SJCRH30 (cell line): ENCODE data around the gene FBXL4. TPM values are rescaled to one million over a fixed set of nuclear protein-coding genes. Genes with fewer than 3 reads are reported as not detected.
"Not testable (repeated sequence)": the region's sequence is repeated elsewhere in the genome, so short reads cannot be mapped to it uniquely, and the experiment has no call there.

Source experiments
- DNase-seq, 2 experiments: peaks; one replicate each; pipeline ENCODE4 v3.0.0-alpha.2; 2015 to 2020
- H3K27ac ChIP-seq: fragments of 250-450 bp; sonication (Bioruptor Pico); 2 replicates; pipeline ENCODE4 v1.5.1; 2020; ENCODE audit warnings: mild to moderate bottlenecking, moderate library complexity
- H3K27me3 ChIP-seq: fragments of 250-450 bp; sonication (Bioruptor Pico); 2 replicates; pipeline ENCODE4 v1.5.1; 2020; ENCODE audit warnings: mild to moderate bottlenecking, moderate library complexity
- H3K36me3 ChIP-seq: fragments of 250-450 bp; sonication (Bioruptor Pico); 2 replicates; pipeline ENCODE4 v1.5.1; 2020; ENCODE audit warnings: mild to moderate bottlenecking, moderate library complexity
- H3K4me1 ChIP-seq: fragments of 250-450 bp; sonication (Bioruptor Pico); 2 replicates; pipeline ENCODE4 v1.5.1; 2020; ENCODE audit warnings: mild to moderate bottlenecking, moderate library complexity
- H3K4me3 ChIP-seq: fragments of 250-450 bp; sonication (Bioruptor Pico); 2 replicates; pipeline ENCODE4 v1.5.1; 2020; ENCODE audit warnings: mild to moderate bottlenecking, moderate library complexity
- H3K9me3 ChIP-seq: fragments of 250-450 bp; sonication (Bioruptor Pico); replicated peaks from 2 replicates; pipeline ENCODE4 v1.5.1; 2020; ENCODE audit warnings: mild to moderate bottlenecking, moderate library complexity
- total RNA-seq: library from RNA; depleted of rRNA; stranded (reverse); fragments of >200 nt; shearing (Covaris generic); gene quantifications from 2 replicates; pipeline ENCODE4 v1.2.3, GENCODE V29; 2014

FBXL4 gene
- total RNA-seq, 1 experiment from 2014 or later, result 10.7 TPM

- no peaks in the 10 kb centered on the region for H3K9me3 ChIP-seq
- no peak overlapping the region for H3K4me3 ChIP-seq
- H3K4me1 ChIP-seq, result no peaks in the 10 kb centered on the region; the same call in 1 of the 2 replicates
- H3K27ac ChIP-seq, result no peak overlapping the region
- H3K36me3 ChIP-seq, result peaks cover 2% of the 10 kb centered on the region; the same call in 1 of the 2 replicates
- no peak for DNase-seq
- H3K27me3 ChIP-seq, result no peaks in the 10 kb centered on the region
Observed at GRCh38 chr6:98929498-98930060, 18.2 kb downstream of the FBXL4 start.

- H3K36me3 ChIP-seq, result peaks cover 2% of the 10 kb centered on the region; the same call in 1 of the 2 replicates
- H3K27ac ChIP-seq, result no peak overlapping the region
- no peak for DNase-seq
- no peak overlapping the region for H3K4me3 ChIP-seq
- no peaks in the 10 kb centered on the region for H3K9me3 ChIP-seq
- no peaks in the 10 kb centered on the region for H3K27me3 ChIP-seq
- H3K4me1 ChIP-seq, result no peaks in the 10 kb centered on the region; the same call in 1 of the 2 replicates
Observed at GRCh38 chr6:98928688-98929087, 19.1 kb downstream of the FBXL4 start.

GRCh38 chr6:98927534-98927933, 20.2 kb downstream of the FBXL4 start:
- Histone ChIP-seq H3K36me3 (peaks cover 2% of the 10 kb centered on the region; the same call in 1 of the 2 replicates), H3K9me3 (no peaks in the 10 kb centered on the region), H3K27me3 (no peaks in the 10 kb centered on the region), H3K4me1 (no peaks in the 10 kb centered on the region; the same call in 1 of the 2 replicates), H3K27ac (no peak overlapping the region), H3K4me3 (no peak overlapping the region)
- peak in 1 of 2 experiments; percentile 8 for DNase-seq

DNA sequence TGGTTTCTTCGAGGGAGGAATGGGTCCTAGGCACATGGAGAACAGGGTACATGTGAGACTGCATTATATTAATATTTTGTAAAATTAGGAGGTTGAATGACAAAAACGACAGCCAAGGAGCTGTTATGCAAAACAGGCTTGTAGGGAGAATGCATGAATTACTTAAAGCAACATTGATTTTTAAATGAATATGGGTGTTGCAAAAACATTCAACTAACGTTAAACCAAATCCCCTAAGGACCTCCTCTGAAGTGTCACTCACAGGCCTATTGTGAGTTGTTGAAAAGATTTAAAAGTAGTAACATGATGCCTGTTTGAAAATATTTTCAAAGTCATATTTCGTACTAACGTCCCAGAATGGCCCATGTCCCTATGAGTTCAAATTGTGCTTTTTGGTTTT, 21.9 kb downstream of the FBXL4 start:
- Histone ChIP-seq H3K4me3 (no peak overlapping the region), H3K9me3 (no peaks in the 10 kb centered on the region), H3K27ac (no peak overlapping the region), H3K36me3 (peaks cover 2% of the 10 kb centered on the region; the same call in 1 of the 2 replicates), H3K4me1 (no peaks in the 10 kb centered on the region; the same call in 1 of the 2 replicates), H3K27me3 (no peaks in the 10 kb centered on the region)
- no peak for DNase-seq

- Histone ChIP-seq H3K4me3 (no peak overlapping the region), H3K27me3 (no peaks in the 10 kb centered on the region), H3K36me3 (peaks cover 2% of the 10 kb centered on the region; the same call in 1 of the 2 replicates), H3K4me1 (no peaks in the 10 kb centered on the region; the same call in 1 of the 2 replicates), H3K9me3 (no peaks in the 10 kb centered on the region), H3K27ac (no peak overlapping the region)
- DNase-seq, result peak; percentile 36 to 52
Observed at GRCh38 chr6:98924647-98925046, 23.1 kb downstream of the FBXL4 start.

- no peaks in the 10 kb centered on the region for H3K27me3 ChIP-seq
- no peak for DNase-seq
- H3K36me3 ChIP-seq, result no peaks in the 10 kb centered on the region
Observed at GRCh38 chr6:98920904-98921431, 26.8 kb downstream of the FBXL4 start.

DNA sequence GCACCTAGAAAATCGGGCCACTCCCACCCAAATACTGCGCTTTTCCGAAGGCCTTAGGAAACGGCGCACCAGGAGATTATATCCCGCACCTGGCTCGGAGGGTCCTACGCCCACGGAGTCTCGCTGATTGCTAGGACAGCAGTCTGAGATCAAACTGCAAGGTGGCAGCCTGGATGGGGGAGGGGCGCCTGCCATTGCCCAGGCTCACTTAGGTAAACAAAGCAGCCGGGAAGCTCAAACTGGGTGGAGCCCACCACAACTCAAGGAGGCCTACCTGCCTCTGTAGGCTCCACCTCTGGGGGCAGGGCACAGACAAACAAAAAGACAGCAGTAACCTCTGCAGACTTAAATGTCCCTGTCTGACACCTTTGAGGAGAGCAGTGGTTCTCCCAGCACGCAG, 36.8 kb downstream of the FBXL4 start:
- not testable (repeated sequence) for DNase-seq, H3K4me3 ChIP-seq, H3K4me1 ChIP-seq, H3K36me3 ChIP-seq, H3K9me3 ChIP-seq, H3K27ac ChIP-seq, H3K27me3 ChIP-seq

More at GRCh38 chr6:98920904-98921431, 26.8 kb downstream of the FBXL4 start:
- H3K4me3 ChIP-seq, result no peak overlapping the region
- no peaks in the 10 kb centered on the region for H3K9me3 ChIP-seq
- no peak overlapping the region for H3K27ac ChIP-seq
- no peaks in the 10 kb centered on the region; the same call in 1 of the 2 replicates for H3K4me1 ChIP-seq

- H3K27me3 ChIP-seq, result no peaks in the 10 kb centered on the region
- no peak overlapping the region for H3K4me3 ChIP-seq
- H3K9me3 ChIP-seq, result no peaks in the 10 kb centered on the region
- peak; percentile 5 to 15 for DNase-seq
- H3K27ac ChIP-seq, result no peak overlapping the region; the same call in 1 of the 2 replicates
- H3K36me3 ChIP-seq, result 0 out of 2 replicates have a peak, but pooled peaks cover 3% of the 10 kb centered on the region
- peaks cover 5% of the 10 kb centered on the region; the same call in 1 of the 2 replicates for H3K4me1 ChIP-seq
Observed at GRCh38 chr6:98909236-98909635, 38.5 kb downstream of the FBXL4 start.

- H3K4me1 ChIP-seq, H3K36me3 ChIP-seq, H3K9me3 ChIP-seq, H3K27ac ChIP-seq, H3K27me3 ChIP-seq, H3K4me3 ChIP-seq, DNase-seq: not testable (repeated sequence)
Observed at GRCh38 chr6:98906342-98906741, 41.4 kb downstream of the FBXL4 start.

DNA sequence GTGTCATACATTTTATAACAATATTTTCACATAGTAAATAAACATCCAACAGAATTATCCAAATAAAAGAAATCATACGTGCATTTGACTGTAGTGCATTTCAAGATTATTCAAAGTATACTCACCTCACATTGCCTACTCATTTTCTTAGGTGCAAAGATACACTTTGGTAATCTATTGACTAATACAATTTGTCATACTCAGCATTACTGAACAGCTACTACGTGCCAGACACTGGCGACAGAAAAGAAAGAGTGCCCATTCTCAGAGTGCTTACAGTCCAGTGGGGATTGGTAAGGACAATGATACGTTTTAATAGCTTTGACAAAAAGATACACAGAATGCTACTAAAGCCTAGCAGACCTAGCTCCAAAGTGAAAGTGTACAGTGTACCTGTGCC, 42.0 kb downstream of the FBXL4 start:
- no peaks in the 10 kb centered on the region for H3K27me3 ChIP-seq
- no peak overlapping the region for H3K4me3 ChIP-seq
- peaks cover 9% of the 10 kb centered on the region; the same call in 1 of the 2 replicates for H3K4me1 ChIP-seq
- no peak for DNase-seq
- no peak overlapping the region for H3K27ac ChIP-seq
- 0 out of 2 replicates have a peak, but pooled peaks cover 3% of the 10 kb centered on the region for H3K36me3 ChIP-seq
- no peaks in the 10 kb centered on the region for H3K9me3 ChIP-seq

GRCh38 chr6:98904096-98904495, 43.6 kb downstream of the FBXL4 start:
- H3K9me3 ChIP-seq, result no peaks in the 10 kb centered on the region
- H3K27ac ChIP-seq, result no peak overlapping the region
- peak in 1 of 2 experiments; percentile 19 for DNase-seq
- peaks cover 5% of the 10 kb centered on the region; the same call in 1 of the 2 replicates for H3K4me1 ChIP-seq
- no peaks in the 10 kb centered on the region for H3K27me3 ChIP-seq
- H3K36me3 ChIP-seq, result 0 out of 2 replicates have a peak, but pooled peaks cover 3% of the 10 kb centered on the region
- no peak overlapping the region for H3K4me3 ChIP-seq

- Histone ChIP-seq H3K27me3 (no peaks in the 10 kb centered on the region), H3K4me3 (no peak overlapping the region), H3K27ac (no peak overlapping the region), H3K36me3 (0 out of 2 replicates have a peak, but pooled peaks cover 3% of the 10 kb centered on the region), H3K9me3 (no peaks in the 10 kb centered on the region), H3K4me1 (peaks cover 4% of the 10 kb centered on the region; the same call in 1 of the 2 replicates)
- no peak for DNase-seq
Observed at GRCh38 chr6:98900706-98901105, 47.0 kb downstream of the FBXL4 start.

- Histone ChIP-seq H3K27ac (no peak overlapping the region), H3K27me3 (no peaks in the 10 kb centered on the region), H3K9me3 (no peaks in the 10 kb centered on the region), H3K4me3 (no peak overlapping the region), H3K36me3 (no peaks in the 10 kb centered on the region), H3K4me1 (no peaks in the 10 kb centered on the region)
- no peak for DNase-seq
Observed at GRCh38 chr6:98894810-98895209, 52.9 kb downstream of the FBXL4 start.

DNA sequence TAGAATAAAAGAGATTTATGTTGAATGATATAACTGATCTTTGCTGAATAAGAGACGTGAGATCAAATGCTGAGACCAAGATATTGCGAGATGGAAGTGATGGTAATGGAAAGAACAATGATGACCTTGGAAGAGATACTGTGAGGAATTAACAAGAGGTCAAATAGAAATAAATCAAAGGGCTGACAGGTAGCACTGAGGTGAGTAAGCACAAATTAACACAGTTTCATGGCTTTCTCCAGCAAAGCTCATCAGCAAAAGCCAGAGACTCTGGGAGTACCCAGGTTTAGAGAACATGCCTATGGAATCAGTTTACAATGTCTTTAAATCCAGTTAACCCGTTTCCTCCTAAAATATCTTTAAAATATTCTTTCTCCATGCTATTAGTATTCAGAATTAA, 60.1 kb downstream of the FBXL4 start:
- no peaks in the 10 kb centered on the region for H3K27me3 ChIP-seq
- no peaks in the 10 kb centered on the region for H3K9me3 ChIP-seq
- H3K4me1 ChIP-seq, result no peaks in the 10 kb centered on the region
- H3K36me3 ChIP-seq, result no peaks in the 10 kb centered on the region
- H3K27ac ChIP-seq, result no peak overlapping the region
- DNase-seq, result no peak
- no peak overlapping the region for H3K4me3 ChIP-seq

- H3K4me3 ChIP-seq, result no peak overlapping the region
- no peak overlapping the region for H3K27ac ChIP-seq
- no peaks in the 10 kb centered on the region for H3K9me3 ChIP-seq
- no peaks in the 10 kb centered on the region for H3K36me3 ChIP-seq
- DNase-seq, result no peak
- no peaks in the 10 kb centered on the region for H3K27me3 ChIP-seq
- H3K4me1 ChIP-seq, result no peaks in the 10 kb centered on the region
Observed at GRCh38 chr6:98885330-98885729, 62.4 kb downstream of the FBXL4 start.
